IPS-15b (cell line): ENCODE data around the gene GNG3.
"Not testable (repeated sequence)": the region's sequence is repeated elsewhere in the genome, so short reads cannot be mapped to it uniquely, and the experiment has no call there.

Source experiments
- H3K27me3 ChIP-seq: one replicate; pipeline ENCODE4 v1.6.1; 2013; ENCODE audit warnings: low read length; ENCODE audit not compliant: control insufficient read depth, insufficient read depth
- H3K36me3 ChIP-seq: one replicate; pipeline ENCODE4 v1.6.1; 2013; ENCODE audit warnings: low read length; ENCODE audit not compliant: control insufficient read depth, insufficient read depth
- H3K4me1 ChIP-seq: one replicate; pipeline ENCODE4 v1.6.1; 2013; ENCODE audit warnings: mild to moderate bottlenecking, low read length; ENCODE audit not compliant: control insufficient read depth, insufficient read depth
- H3K4me3 ChIP-seq: one replicate; pipeline ENCODE4 v1.5.1; 2013; ENCODE audit warnings: low read depth, low read length
- H3K9ac ChIP-seq: one replicate; pipeline ENCODE4 v1.6.1; 2013; ENCODE audit warnings: low read depth, mild to moderate bottlenecking, low read length
- H3K9me3 ChIP-seq: one replicate; pipeline ENCODE4 v1.6.1; 2013; ENCODE audit warnings: mild to moderate bottlenecking, low read length; ENCODE audit not compliant: control insufficient read depth, insufficient read depth

Gene GNG3

GRCh38 chr11:62693624-62694023 is 13.9 kb upstream of the GNG3 start:
- not testable (repeated sequence) for H3K4me1 ChIP-seq, H3K27me3 ChIP-seq, H3K4me3 ChIP-seq, H3K9me3 ChIP-seq, H3K9ac ChIP-seq
- peaks cover 19% of the 10 kb centered on the region for H3K36me3 ChIP-seq

- Histone ChIP-seq H3K4me3 (no peak overlapping the region), H3K9me3 (no peaks in the 10 kb centered on the region), H3K9ac (no peak overlapping the region), H3K4me1 (peaks cover under 1% of the 10 kb centered on the region), H3K36me3 (peaks cover 19% of the 10 kb centered on the region), H3K27me3 (no peaks in the 10 kb centered on the region)
Observed at GRCh38 chr11:62694455-62695167, 12.9 kb upstream of the GNG3 start.

DNA sequence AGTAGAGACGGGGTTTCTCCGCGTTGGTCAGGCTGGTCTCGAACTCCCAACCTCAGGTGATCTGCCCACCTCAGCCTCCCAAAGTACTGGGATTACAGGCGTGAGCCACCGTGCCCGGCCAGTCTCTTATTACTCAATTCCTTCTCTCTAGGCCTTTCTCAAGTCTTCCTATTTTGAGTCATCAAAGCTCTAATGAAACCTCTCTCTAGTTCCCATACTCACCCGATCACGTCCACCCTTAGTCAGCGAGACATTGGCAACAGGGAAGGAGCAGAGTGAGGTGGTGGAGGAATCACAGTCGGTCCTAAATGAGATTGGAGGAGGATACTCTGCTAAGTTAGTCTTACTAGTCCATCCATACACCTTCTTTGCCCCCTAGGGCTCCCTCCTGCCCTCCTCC is 5.2 kb upstream of the GNG3 start:
- no peaks in the 10 kb centered on the region for H3K9me3 ChIP-seq
- H3K4me1 ChIP-seq, result no peaks in the 10 kb centered on the region
- no peak overlapping the region for H3K4me3 ChIP-seq
- peaks cover 5% of the 10 kb centered on the region for H3K36me3 ChIP-seq
- H3K9ac ChIP-seq, result no peak overlapping the region
- H3K27me3 ChIP-seq, result no peaks in the 10 kb centered on the region

GRCh38 chr11:62703921-62704320 is 3.6 kb upstream of the GNG3 start:
- not testable (repeated sequence) for H3K27me3 ChIP-seq, H3K4me1 ChIP-seq, H3K36me3 ChIP-seq, H3K9ac ChIP-seq, H3K9me3 ChIP-seq, H3K4me3 ChIP-seq

DNA sequence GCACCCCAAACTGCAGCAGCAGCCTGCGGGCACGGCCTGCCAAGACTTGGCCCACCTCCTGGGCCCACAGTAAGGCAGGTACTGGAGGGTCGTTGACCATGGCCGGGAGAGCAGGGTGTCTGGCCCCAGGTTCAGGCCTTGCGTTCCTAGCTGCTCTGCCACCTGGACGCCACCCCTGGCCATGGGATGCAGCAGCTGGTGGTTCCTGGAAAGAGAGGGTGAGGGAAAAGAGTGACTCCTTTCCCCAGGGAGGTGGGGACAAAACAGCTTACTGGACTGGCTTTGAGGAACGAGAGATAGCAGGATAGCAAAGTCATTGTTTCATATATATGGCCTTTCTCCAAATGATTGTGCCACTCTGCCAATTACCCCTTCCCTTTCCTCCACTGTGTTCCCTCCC is 2.1 kb upstream of the GNG3 start:
- Histone ChIP-seq H3K9ac (no peak overlapping the region), H3K9me3 (no peaks in the 10 kb centered on the region), H3K4me3 (peak overlapping the region; percentile 77), H3K27me3 (no peaks in the 10 kb centered on the region), H3K4me1 (peaks cover 8% of the 10 kb centered on the region), H3K36me3 (peaks cover 5% of the 10 kb centered on the region)

GRCh38 chr11:62705880-62706849 is 1.3 kb upstream of the GNG3 start:
- H3K9ac ChIP-seq, result peak overlapping the region; percentile 74
- peaks cover 3% of the 10 kb centered on the region for H3K36me3 ChIP-seq
- H3K4me1 ChIP-seq, result peaks cover 8% of the 10 kb centered on the region
- no peaks in the 10 kb centered on the region for H3K9me3 ChIP-seq
- peak overlapping the region; percentile 94 for H3K4me3 ChIP-seq
- H3K27me3 ChIP-seq, result no peaks in the 10 kb centered on the region

DNA sequence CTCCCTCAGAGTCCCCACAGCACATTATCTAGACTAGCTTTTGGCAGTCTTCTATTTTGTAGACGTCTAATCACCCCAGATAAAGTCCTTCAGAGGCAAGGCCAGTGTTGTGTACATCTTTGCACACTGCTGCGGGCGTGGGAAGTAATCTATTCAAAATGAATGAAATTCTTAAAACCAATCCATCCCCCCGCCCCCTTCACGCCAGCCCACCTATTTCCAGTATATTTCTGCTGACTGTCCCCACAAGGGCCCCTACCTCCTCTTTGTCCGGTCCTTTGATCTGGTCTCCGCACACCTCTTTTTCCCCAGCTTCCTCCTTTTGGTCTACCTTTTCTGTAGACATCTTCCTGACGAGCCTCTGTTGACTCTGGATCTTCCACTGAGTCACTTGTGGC is 627 bp upstream of the GNG3 start:
- Histone ChIP-seq H3K9me3 (no peaks in the 10 kb centered on the region), H3K4me1 (peaks cover 8% of the 10 kb centered on the region), H3K27me3 (no peaks in the 10 kb centered on the region), H3K9ac (peak overlapping the region; percentile 74), H3K36me3 (peaks cover 5% of the 10 kb centered on the region), H3K4me3 (peak overlapping the region; percentile 94)

- Histone ChIP-seq H3K4me1 (peaks cover 8% of the 10 kb centered on the region), H3K4me3 (peak overlapping the region; percentile 99), H3K36me3 (peaks cover 10% of the 10 kb centered on the region), H3K27me3 (no peaks in the 10 kb centered on the region), H3K9me3 (no peaks in the 10 kb centered on the region), H3K9ac (peak overlapping the region; percentile 93)
Observed at GRCh38 chr11:62708392-62708791, 916 bp downstream of the GNG3 start.

DNA sequence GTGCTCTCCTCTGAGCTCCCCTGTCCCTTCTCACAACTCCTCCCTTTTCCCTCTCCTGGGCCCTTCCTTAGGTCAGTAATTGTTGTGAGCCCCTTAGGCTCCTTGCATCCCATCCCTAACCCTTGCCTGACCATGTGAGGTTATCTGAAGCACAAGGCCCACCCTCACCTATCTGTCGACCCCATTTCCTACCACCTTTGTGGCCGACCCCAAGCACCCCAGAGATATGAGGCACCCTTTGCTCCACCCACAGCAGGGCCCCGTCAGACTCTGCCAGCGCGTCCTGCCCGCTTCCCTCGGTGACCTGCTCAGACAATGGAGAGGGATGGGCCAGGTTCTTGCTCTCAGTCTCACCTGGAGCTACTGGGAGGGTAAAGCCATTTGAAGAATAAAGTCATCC is 1.3 kb downstream of the GNG3 start:
- Histone ChIP-seq H3K9ac (peak overlapping the region; percentile 93), H3K36me3 (peaks cover 10% of the 10 kb centered on the region), H3K9me3 (no peaks in the 10 kb centered on the region), H3K4me3 (peak overlapping the region; percentile 99), H3K4me1 (peaks cover 8% of the 10 kb centered on the region), H3K27me3 (no peaks in the 10 kb centered on the region)

DNA sequence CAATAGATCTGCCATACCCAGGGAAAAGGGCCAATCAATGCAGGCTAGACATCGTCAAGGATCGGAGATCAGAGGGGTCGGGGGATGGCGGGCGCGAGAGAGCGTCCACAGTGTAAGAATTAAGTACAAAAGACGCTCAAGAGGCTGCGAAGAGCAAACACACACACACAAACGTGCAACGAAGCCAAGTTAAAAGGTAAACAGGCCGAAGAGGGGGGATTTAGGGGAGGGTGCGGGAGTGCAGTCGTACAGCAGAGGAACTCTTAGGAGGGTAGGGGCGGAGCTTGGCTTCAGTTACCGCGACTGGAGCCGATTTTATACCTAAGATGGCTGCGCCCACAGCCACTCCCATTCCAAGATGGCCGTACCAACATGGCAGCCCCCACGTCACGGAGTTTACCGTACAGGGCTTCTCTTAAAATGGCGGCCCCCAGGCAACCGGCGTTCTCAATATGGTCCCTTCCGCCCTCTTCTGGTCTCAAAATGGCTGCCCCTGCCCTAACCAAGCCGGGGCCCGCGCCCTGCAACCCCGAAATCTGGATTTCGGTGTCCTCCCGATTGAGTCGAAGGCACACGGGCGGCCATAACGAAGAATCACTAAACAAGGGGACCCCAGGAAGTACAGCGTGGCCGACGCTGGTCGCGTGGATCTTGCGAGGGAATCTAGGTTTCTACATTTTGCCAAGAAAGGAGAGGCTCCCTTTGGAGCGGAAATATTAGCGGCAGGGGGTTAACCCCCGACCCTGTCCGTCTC is 1.9 kb downstream of the GNG3 start:
- H3K36me3 ChIP-seq, result peaks cover 13% of the 10 kb centered on the region
- H3K9me3 ChIP-seq, result no peaks in the 10 kb centered on the region
- H3K4me1 ChIP-seq, result peaks cover 8% of the 10 kb centered on the region
- peak overlapping the region; percentile 93 for H3K9ac ChIP-seq
- H3K27me3 ChIP-seq, result no peaks in the 10 kb centered on the region
- peak overlapping the region; percentile 99 for H3K4me3 ChIP-seq

GRCh38 chr11:62710001-62710345 is 2.5 kb downstream of the GNG3 start:
- no peaks in the 10 kb centered on the region for H3K27me3 ChIP-seq
- peak overlapping the region; percentile 93 for H3K9ac ChIP-seq
- peaks cover 17% of the 10 kb centered on the region for H3K36me3 ChIP-seq
- peaks cover 8% of the 10 kb centered on the region for H3K4me1 ChIP-seq
- no peaks in the 10 kb centered on the region for H3K9me3 ChIP-seq
- peak overlapping the region; percentile 99 for H3K4me3 ChIP-seq
